B cell (primary cell): ENCODE results near the gene TMEM131.

ENCODE experiments used
- CTCF ChIP-seq: fragments of 200-600 bp; IDR thresholded peaks from one replicate; pipeline ENCODE4 v1.8.0; 2022; ENCODE audit warnings: antibody characterized with exemption, mild to moderate bottlenecking
- EZH2 ChIP-seq: IDR thresholded peaks from 2 replicates; pipeline ENCODE4 v1.6.1; 2012; ENCODE audit warnings: borderline replicate concordance, low read depth, mild to moderate bottlenecking, moderate library complexity, low read length; ENCODE audit not compliant: insufficient read depth, poor library complexity, severe bottlenecking

- no peak for TF ChIP-seq EZH2
- TF ChIP-seq CTCF, result no peak
Measured at GRCh38 chr2:97953853-97954252, 41.9 kb downstream of the TMEM131 start.
